Midbrain (tissue), 1 donor: ENCODE measurements around the gene SPIRE2.
"Not testable (repeated sequence)": the region's sequence is repeated elsewhere in the genome, so short reads cannot be mapped to it uniquely, and the experiment has no call there.

ENCODE experiments used
- DNase-seq: peaks from one replicate; lab custom pipeline; 2025; lab: John Stamatoyannopoulos, UW

SPIRE2 gene

DNA sequence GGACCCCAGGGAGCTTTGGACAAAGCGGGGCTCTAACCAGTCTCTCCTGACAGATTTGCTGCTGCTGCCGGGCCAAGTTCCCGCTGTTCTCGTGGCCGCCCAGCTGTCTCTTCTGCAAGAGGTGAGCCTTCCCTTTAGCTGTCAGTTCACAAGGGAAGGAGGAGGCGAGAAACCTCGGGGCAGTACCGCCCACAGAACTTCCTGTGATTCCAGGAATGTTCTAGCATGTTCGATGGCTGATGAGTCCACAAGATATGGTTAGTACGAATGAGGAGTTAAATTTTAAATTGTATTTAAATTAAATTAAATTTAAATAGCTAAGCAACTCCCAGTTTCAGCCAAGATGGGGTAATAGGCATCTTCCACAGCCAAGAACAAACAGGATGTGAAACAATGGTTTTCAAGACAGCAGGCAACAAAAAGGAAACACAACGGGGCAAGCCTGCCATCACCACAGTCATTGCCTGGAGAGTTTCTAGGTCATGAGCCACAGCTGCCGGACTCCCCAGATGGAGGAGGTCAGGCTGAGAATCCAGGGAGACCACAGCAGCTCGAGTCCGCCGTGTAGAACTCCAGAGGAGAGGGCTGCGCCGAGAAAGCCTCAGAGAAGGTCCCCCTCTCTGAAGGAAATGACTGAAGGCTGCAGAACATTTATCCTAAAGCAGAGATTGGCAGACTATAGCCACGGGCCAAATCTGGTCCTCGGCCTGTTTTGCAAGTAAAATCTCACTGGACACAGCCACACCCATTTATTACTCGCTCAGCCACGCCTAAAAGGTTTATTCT lies 35.7 kb downstream of the SPIRE2 start:
- DNase-seq: peak; percentile 20

DNA sequence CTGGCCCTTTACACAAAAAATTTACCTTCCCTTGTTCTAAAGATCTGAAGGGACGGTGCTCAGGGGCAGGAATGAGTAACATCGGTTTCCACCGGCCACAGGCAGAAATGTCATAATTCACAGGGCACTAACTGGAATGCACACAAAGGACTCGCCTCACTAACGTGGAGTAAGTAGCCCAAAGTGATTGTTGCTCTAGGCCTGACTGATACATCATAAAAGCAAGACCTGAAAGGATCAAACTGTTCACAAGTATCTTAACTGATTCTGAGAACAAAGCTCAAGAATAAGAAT lies 36.2 kb downstream of the SPIRE2 start:
- DNase-seq: no peak

DNA sequence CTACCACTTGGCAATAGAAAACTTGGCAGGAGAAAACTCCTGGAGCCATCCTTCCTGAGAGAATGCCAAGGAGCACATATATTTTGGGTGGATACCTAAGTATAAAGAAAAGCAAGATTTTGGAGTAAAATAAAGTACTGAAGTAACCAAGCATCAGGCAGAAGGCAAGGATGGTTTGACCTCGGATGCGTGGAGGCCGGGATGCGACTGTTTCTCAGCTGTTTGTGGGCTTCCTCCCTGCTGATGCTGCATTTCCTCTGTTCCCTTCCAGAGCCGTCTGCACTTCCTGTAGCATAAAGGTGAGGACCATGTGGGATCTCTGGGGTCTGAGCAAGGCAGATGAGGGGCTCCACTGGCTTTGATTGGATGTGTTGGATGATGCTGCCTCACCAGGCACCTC lies 39.6 kb downstream of the SPIRE2 start:
- DNase-seq: no peak

DNA sequence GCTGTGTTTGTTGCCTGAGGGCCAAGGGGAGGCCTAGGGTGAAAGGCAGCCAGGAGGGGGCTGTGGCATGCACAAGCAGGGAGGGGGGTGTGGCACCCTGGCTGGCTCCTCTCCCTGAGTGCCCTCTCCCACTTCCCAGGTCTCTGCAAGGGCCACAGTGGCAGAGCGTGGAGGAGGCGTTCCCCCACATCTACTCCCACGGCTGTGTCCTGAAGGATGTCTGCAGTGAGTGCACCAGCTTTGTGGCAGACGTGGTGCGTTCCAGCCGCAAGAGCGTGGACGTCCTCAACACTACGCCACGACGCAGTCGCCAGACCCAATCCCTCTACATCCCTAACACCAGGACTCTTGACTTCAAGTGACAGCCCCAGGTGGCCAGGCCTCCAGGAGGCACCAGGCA lies 41.6 kb downstream of the SPIRE2 start:
- no peak for DNase-seq

DNA sequence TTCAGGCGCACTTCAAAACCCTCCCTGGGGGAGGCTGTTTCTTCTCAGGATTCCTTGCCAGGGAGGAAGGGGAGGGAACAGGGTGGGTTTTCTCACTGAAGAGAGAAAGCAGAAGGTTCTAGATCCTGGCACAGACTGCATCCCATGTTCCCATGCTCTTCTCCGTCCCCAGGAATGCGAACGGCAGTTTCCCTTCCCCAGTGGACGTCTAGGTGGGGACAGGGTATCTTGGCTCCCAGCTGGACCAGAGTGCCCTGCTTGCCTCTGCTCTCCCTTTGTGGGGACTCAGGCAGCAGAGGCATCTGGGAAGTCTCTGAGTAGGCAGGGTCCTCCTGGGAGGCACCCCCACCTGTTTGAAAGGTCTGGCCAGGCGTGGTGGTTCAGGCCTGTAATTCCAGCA lies 42.2 kb downstream of the SPIRE2 start:
- no peak for DNase-seq

GRCh38 chr16:89871895-89872294 lies 43.6 kb downstream of the SPIRE2 start:
- DNase-seq: no peak

GRCh38 chr16:89873109-89873971 lies 45.1 kb downstream of the SPIRE2 start, which contains the start of gene TCF25:
Gene TCF25, plus strand, starts transcription at chr16:89873592. Its CDS starts 76 bp downstream, at chr16:89873668.
- peak; percentile 86 for DNase-seq

GRCh38 chr16:89873972-89874689 lies 45.9 kb downstream of the SPIRE2 start:
- peak; percentile 98 for DNase-seq

DNA sequence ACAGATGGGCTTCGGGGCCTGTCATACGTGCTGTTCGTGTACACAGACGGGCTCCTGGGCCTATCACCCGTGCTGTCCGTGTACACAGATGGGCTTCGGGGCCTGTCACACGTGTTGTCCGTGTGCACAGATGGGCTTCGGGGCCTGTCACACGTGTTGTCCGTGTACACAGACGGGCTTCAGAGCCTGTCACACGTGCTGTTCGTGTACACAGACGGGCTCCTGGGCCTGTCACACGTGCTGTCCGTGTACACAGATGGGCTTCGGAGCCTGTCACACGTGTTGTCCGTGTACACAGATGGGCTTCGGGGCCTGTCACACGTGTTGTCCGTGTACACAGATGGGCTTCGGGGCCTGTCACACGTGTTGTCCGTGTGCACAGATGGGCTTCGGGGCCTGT lies 50.8 kb downstream of the SPIRE2 start:
- DNase-seq: not testable (repeated sequence)

GRCh38 chr16:89880477-89881367 lies 52.4 kb downstream of the SPIRE2 start:
- DNase-seq: no peak

GRCh38 chr16:89881368-89881730 lies 53.1 kb downstream of the SPIRE2 start:
- no peak for DNase-seq

DNA sequence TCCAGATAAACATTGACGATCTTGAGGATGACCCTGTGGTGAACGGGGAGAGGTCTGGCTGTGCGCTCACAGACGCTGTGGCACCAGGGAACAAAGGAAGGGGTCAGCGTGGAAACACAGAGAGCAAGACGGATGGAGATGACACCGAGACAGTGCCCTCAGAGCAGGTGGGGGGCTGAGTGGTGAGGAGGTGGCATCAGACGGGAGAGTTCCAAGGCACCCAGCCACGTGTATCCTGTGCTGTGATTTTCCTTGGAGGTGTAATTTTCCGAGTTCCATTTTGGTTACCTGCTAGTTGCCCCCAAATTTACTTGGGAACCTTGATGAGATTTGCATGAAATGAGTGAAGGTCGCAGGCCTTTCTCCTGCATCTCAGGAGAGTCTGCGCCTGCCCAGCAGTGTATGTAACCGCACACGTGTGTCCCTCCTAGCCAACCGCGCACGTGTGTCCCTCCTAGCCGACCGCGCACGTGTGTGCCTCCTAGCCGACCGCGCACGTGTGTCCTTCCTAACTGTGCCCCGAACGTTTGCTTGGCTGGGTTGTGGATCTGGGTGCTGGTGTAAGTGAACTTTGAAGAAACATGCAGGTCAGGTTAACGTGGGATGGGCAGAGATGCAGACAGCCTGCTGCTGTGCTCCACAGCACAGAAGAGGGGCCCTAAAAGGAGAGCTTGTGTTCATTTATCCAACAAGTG lies 55.2 kb downstream of the SPIRE2 start:
- DNase-seq: no peak

DNA sequence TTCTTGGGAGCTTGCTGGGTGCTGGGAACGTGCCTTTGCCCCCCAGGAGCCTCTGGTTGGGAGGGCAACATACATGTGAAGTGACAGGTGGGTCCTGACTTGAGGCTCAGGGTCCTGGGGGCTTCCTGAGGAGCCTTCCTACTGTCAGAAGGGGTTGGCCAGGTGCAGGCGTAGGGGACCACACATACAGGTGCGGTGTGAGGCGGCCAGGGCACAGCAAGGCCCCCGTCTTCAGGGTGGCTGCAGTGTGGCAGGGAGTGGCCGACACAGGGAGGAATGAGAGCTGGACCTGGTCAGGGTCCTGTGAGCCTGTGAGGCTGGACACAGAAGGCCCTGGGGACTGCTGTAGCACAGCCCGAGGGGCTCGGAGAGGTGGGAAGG lies 55.8 kb downstream of the SPIRE2 start:
- no peak for DNase-seq

DNA sequence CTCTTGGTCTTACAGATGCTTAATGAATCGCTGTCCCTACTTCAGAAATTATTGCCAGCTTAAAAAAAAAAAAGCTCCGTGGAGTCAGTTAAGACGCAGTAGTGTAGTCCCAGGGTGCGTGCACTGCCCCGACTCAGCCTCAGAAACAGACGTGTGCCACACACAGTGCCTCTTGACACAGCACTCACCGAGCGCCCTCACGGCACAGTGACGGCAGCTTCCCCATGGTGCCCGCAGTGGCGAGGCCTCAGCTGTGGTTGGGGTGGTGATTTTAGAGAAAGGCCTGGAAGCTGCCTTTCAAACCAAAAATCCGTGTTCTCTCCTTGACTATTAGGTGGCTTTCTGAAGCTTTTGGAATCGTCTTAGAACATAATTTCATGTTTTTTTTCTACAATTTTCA lies 59.0 kb downstream of the SPIRE2 start:
- no peak for DNase-seq

DNA sequence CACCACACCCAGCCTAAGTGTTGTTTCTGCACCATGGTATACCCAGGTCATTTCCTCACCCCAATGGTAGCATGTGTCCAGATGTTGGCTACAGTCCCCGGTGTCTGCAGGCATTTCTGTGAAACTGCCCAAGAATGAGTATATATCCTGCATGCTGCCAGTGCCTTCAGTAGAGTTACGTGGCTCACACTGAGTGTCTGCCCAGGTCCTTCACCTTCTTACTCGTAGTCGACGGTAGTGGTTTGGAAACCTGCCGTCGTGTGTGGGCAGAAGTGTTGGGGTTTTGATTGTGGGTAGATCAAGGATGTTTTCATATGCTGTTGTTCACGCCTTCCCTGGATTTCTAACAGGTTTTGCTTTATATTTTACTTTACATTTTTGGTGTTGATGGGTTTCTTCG lies 61.9 kb downstream of the SPIRE2 start:
- DNase-seq: no peak

DNA sequence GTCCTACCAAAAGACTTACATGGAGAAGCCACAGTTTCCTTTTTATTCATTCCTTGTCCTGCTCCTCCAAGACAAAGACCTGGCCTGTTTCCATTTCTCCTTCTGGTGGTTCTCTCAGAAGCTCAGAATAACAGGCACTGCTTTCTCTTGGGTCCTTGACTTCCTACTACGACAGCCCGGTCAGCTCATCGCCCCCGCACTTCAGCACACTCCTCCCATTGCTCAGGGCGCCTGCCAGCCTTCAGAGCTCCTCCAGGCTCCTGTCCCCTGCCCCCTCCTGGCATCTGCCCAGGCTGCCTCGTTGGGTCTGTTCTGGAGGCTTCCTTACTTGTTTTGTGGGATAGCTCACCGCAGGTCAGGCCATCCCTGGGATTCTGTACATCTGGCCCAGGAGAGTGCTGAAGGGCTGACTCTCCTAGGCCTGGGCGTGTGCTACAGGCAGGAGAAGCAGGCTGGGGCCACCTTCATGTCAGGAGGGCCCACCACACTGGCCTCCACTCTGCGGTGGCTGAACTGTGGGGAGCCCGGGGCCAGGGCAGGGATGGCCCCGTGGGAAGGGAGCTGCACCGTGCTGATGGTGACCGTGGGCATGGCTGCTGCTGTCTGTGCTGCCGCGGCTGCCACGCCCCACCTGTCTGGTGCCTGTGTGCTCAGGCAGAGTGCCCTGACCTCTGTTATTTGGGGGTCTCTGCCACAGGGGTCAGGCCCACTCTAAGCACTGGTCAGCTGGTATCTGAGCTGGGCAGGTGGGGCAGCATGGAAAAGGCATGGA lies 62.8 kb downstream of the SPIRE2 start:
- DNase-seq: no peak

DNA sequence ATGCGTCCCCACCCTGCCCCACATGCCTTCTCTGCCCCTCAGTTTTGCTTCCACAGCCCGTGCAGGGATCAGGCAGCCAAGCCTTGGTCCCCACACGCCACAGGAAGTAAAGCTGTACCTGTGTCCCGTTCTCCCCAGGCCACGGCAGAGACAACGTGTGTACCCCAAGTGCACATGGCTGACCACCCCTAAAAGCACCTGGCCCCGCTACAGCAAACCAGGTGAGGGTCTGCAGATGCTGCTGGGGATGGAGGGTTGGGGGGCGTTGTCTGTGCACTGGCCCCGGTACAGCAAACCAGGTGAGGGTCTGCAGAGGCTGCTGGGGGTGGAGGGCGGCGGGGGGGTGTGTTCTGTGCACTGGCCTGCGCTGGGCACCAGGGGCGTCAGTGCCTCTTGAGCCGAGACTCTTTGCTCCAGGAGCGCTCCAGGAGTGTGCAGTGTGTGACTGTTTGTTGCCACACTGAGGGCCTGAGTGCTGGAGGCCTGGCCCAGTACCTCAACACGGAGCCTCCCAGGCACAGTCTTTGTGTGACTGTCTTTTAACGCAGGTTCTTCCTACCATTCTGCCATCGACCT lies 63.9 kb downstream of the SPIRE2 start:
- DNase-seq: no peak

GRCh38 chr16:89892635-89893034 lies 64.4 kb downstream of the SPIRE2 start:
- DNase-seq: no peak

GRCh38 chr16:89893642-89894548 lies 65.6 kb downstream of the SPIRE2 start:
- no peak for DNase-seq
